ENCODE data around the gene MAN2B2. TPM values are rescaled to one million over a fixed set of nuclear protein-coding genes. Genes with fewer than 3 reads are reported as not detected.
A peak's percentile ranks its signal among the peaks of the same experiment; 100 is the strongest.

MAN2B2 gene
- total RNA-seq, 1 donor from 2014 or later = 32.2 TPM

- no peak for FAIRE-seq
- H3K27me3 Mint-ChIP-seq (ENCODE audit: low read depth, unreplicated experiment) = peaks cover 73% of the 10 kb centered on the region
Observed at GRCh38 chr4:6546091-6546490, 28.9 kb upstream of the MAN2B2 start.

DNA sequence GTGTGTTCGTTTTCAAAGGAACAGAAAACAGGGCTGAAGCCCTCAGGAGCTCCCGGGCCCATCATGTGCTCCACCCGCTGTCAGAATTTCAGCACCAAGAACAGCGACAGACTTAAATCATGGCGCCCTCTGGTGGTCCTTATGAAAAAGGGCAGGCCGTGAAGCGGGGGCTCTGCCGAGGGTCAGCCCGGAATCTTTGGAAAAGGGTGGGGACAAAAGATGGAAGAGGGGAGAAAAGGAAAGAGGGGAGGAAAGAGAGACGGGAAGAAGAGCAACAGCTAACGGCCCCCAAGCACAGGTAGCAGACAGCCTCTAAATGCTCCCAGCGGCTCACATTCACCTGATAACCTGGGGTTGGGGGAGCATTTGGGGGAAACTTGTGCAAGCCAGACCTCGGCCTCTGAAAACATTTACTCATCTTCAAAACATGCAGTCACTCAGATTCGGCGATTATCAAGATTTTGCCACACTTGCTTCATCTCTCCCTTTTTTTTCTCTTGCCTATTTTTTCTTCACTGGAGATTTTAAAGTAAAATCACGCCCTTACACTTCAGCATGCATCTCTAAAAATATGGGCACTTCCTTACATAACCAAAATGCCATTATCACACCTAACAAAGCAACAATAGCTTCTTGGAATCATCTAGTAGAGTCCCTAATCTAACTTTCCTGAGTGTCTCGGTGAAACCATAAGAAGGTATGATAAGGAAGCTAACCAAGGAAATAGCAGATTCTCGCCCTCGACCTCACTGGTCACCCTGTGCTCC is 28.1 kb upstream of the MAN2B2 start:
- no peak overlapping the region for H2AFZ ChIP-seq (ENCODE audit: low read depth, low read length)

More at GRCh38 chr4:6546091-6546490, 28.9 kb upstream of the MAN2B2 start:
- TF ChIP-seq, protein P1, sequence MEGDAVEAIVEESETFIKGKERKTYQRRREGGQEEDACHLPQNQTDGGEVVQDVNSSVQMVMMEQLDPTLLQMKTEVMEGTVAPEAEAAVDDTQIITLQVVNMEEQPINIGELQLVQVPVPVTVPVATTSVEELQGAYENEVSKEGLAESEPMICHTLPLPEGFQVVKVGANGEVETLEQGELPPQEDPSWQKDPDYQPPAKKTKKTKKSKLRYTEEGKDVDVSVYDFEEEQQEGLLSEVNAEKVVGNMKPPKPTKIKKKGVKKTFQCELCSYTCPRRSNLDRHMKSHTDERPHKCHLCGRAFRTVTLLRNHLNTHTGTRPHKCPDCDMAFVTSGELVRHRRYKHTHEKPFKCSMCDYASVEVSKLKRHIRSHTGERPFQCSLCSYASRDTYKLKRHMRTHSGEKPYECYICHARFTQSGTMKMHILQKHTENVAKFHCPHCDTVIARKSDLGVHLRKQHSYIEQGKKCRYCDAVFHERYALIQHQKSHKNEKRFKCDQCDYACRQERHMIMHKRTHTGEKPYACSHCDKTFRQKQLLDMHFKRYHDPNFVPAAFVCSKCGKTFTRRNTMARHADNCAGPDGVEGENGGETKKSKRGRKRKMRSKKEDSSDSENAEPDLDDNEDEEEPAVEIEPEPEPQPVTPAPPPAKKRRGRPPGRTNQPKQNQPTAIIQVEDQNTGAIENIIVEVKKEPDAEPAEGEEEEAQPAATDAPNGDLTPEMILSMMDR (IDR thresholded peaks at IDR 0.05; ENCODE audit: insufficient read depth, low read depth, low read length) = no peak
- no peak for TF ChIP-seq EZH2 (IDR thresholded peaks at IDR 0.05; ENCODE audit: insufficient read depth, low read length)
- Mint-ChIP-seq H3K4me3 (ENCODE audit: unreplicated experiment) (no peak overlapping the region), H3K4me1 (ENCODE audit: low read depth, unreplicated experiment) (peaks cover 5% of the 10 kb centered on the region), H3K9me3 (ENCODE audit: unreplicated experiment) (peaks cover 5% of the 10 kb centered on the region), H3K36me3 (ENCODE audit: low read depth, unreplicated experiment) (no peaks in the 10 kb centered on the region), H3K27ac (ENCODE audit: unreplicated experiment) (no peak overlapping the region)
- Histone ChIP-seq H3K36me3 (ENCODE audit: insufficient read depth, low read length) (no peaks in the 10 kb centered on the region), H3K27me3 (ENCODE audit: insufficient read depth, low read length) (peaks cover 13% of the 10 kb centered on the region), H3K4me1 (ENCODE audit: insufficient read depth, low read length) (no peaks in the 10 kb centered on the region), H2AFZ (ENCODE audit: low read depth, low read length) (no peak overlapping the region), H3K27ac (ENCODE audit: low read depth, low read length) (no peak overlapping the region), H4K20me1 (ENCODE audit: insufficient read depth, low read length) (no peaks in the 10 kb centered on the region), H3K79me2 (ENCODE audit: insufficient read depth, low read length) (no peaks in the 10 kb centered on the region), H3K9me3 (ENCODE audit: insufficient read depth, low read depth, low read length) (peaks cover under 1% of the 10 kb centered on the region), H3K9ac (ENCODE audit: low read length) (no peak overlapping the region), H3K4me3 (ENCODE audit: insufficient read depth, low read depth, low read length) (no peak overlapping the region), H3K4me2 (ENCODE audit: low read length) (no peak overlapping the region)
- DNase-seq (ENCODE audit: low read depth) = no peak

More for the DNA sequence above, 28.1 kb upstream of the MAN2B2 start:
- peaks cover 5% of the 10 kb centered on the region for H3K4me1 Mint-ChIP-seq (ENCODE audit: low read depth, unreplicated experiment)
- FAIRE-seq = no peak
- H3K4me1 ChIP-seq (ENCODE audit: insufficient read depth, low read length) = no peaks in the 10 kb centered on the region
- no peaks in the 10 kb centered on the region for H4K20me1 ChIP-seq (ENCODE audit: insufficient read depth, low read length)
- H3K9me3 ChIP-seq (ENCODE audit: insufficient read depth, low read depth, low read length) = peaks cover 5% of the 10 kb centered on the region
- H3K4me3 ChIP-seq (ENCODE audit: insufficient read depth, low read depth, low read length) = no peak overlapping the region
- no peak overlapping the region for H3K9ac ChIP-seq (ENCODE audit: low read length)
- TF ChIP-seq, protein P1 (IDR thresholded peaks at IDR 0.05; ENCODE audit: insufficient read depth, low read depth, low read length) = peak; percentile 79
- TF ChIP-seq EZH2 (IDR thresholded peaks at IDR 0.05; ENCODE audit: insufficient read depth, low read length) = no peak
- peak; percentile 65 for DNase-seq (ENCODE audit: low read depth)
- no peaks in the 10 kb centered on the region for H3K36me3 ChIP-seq (ENCODE audit: insufficient read depth, low read length)
- H3K27ac ChIP-seq (ENCODE audit: low read depth, low read length) = no peak overlapping the region
- peaks cover 13% of the 10 kb centered on the region for H3K9me3 Mint-ChIP-seq (ENCODE audit: unreplicated experiment)
- no peaks in the 10 kb centered on the region for H3K79me2 ChIP-seq (ENCODE audit: insufficient read depth, low read length)
- H3K4me2 ChIP-seq (ENCODE audit: low read length) = no peak overlapping the region
- peaks cover 13% of the 10 kb centered on the region for H3K27me3 ChIP-seq (ENCODE audit: insufficient read depth, low read length)
- H3K27ac Mint-ChIP-seq (ENCODE audit: unreplicated experiment) = no peak overlapping the region
- peaks cover 77% of the 10 kb centered on the region for H3K27me3 Mint-ChIP-seq (ENCODE audit: low read depth, unreplicated experiment)
- no peak overlapping the region for H3K4me3 Mint-ChIP-seq (ENCODE audit: unreplicated experiment)
- no peaks in the 10 kb centered on the region for H3K36me3 Mint-ChIP-seq (ENCODE audit: low read depth, unreplicated experiment)

Data from astrocyte (in vitro differentiated cells and primary cell).